SK-N-SH treated with all-trans-retinoic acid at 6 μM for 48 hours (cell line): Measurements from ENCODE around the gene TMEM131L.

Experiments
- TCF4 ChIP-seq: fragments of 250-450 bp; sonication (Bioruptor Pico); IDR thresholded peaks from 2 replicates; pipeline ENCODE4 v1.8.0; 2021; ENCODE audit warnings: mild to moderate bottlenecking, moderate library complexity, borderline replicate concordance
- ZFP30 ChIP-seq: fragments of 450-650 bp; formaldehyde crosslinking; IDR thresholded peaks from 2 replicates; pipeline ENCODE4 v1.5.0; 2022; ENCODE audit warnings: mild to moderate bottlenecking, moderate library complexity
- ZNF8 ChIP-seq: fragments of 450-650 bp; formaldehyde crosslinking; IDR thresholded peaks from 2 replicates; pipeline ENCODE4 v1.5.0; 2020; ENCODE audit warnings: mild to moderate bottlenecking, moderate library complexity
- TF ChIP-seq, protein P1 (sequence below): fragments of 250-450 bp; sonication (Bioruptor Pico); IDR thresholded peaks from 2 replicates; pipeline ENCODE4 v1.5.1; 2020; ENCODE audit warnings: low read depth, mild to moderate bottlenecking, moderate library complexity

DNA sequence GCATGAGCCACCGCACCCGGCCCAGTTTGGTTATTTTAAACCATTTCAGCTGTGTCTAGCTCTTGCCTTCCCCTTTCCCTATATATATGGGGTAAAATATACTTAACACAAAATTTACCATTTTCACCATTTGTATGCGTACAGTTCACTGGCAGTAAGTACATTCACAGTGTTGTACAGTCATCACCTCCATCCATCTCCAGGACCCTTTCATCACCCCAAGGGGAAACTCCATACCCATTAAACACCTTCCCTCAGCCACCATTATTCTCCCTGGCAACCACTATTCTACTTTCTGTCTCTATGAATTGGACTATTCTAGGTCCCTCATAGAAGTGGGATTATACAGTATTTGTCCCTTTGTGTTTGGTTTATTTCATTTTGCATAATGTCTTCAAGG is 106.4 kb downstream of the TMEM131L start:
- TF ChIP-seq TCF4 (no peak), ZFP30 (no peak), ZNF8 (CRISPR knock-in tag) (no peak)
- TF ChIP-seq, protein P1, sequence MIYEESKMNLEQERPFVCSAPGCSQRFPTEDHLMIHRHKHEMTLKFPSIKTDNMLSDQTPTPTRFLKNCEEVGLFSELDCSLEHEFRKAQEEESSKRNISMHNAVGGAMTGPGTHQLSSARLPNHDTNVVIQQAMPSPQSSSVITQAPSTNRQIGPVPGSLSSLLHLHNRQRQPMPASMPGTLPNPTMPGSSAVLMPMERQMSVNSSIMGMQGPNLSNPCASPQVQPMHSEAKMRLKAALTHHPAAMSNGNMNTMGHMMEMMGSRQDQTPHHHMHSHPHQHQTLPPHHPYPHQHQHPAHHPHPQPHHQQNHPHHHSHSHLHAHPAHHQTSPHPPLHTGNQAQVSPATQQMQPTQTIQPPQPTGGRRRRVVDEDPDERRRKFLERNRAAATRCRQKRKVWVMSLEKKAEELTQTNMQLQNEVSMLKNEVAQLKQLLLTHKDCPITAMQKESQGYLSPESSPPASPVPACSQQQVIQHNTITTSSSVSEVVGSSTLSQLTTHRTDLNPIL (CRISPR knock-in tag), result no peak
